ENCODE results near the gene ANKRD42.
A peak's percentile ranks its signal among the peaks of the same experiment; 100 is the strongest.
"Not testable (repeated sequence)": the region's sequence is repeated elsewhere in the genome, so short reads cannot be mapped to it uniquely, and the experiment has no call there.

Gene ANKRD42

GRCh38 chr11:83249445-83249844 lies 55.9 kb downstream of the ANKRD42 start:
- DNase-seq (ENCODE audit: low spot score), result no peak

- DNase-seq (ENCODE audit: low spot score), result peak; percentile 70
These were observed 56.6 kb downstream of the ANKRD42 start for GRCh38 chr11:83249972-83250593.

- no peak for DNase-seq (ENCODE audit: low spot score)
These were observed 58.8 kb downstream of the ANKRD42 start for GRCh38 chr11:83252266-83252665.

- DNase-seq (ENCODE audit: low spot score), result no peak
These were observed 59.4 kb downstream of the ANKRD42 start for GRCh38 chr11:83252941-83253340.

- no peak for DNase-seq (ENCODE audit: low spot score)
These were observed 61.9 kb downstream of the ANKRD42 start for GRCh38 chr11:83255366-83255765.

GRCh38 chr11:83256602-83257340 lies 63.3 kb downstream of the ANKRD42 start:
- no peak for DNase-seq (ENCODE audit: low spot score)

GRCh38 chr11:83257761-83258168 lies 64.3 kb downstream of the ANKRD42 start:
- DNase-seq (ENCODE audit: low spot score), result no peak

GRCh38 chr11:83259559-83259958 lies 66.0 kb downstream of the ANKRD42 start:
- no peak for DNase-seq (ENCODE audit: low spot score)

GRCh38 chr11:83265331-83265730 lies 71.8 kb downstream of the ANKRD42 start:
- no peak for DNase-seq (ENCODE audit: low spot score)

- DNase-seq (ENCODE audit: low spot score), result not testable (repeated sequence)
These were observed 75.6 kb downstream of the ANKRD42 start for GRCh38 chr11:83269080-83269479.

- DNase-seq (ENCODE audit: low spot score), result not testable (repeated sequence)
These were observed 78.2 kb downstream of the ANKRD42 start for GRCh38 chr11:83271734-83272133.

- no peak for DNase-seq (ENCODE audit: low spot score)
These were observed 79.1 kb downstream of the ANKRD42 start for GRCh38 chr11:83272627-83273026.

- no peak for DNase-seq (ENCODE audit: low spot score)
These were observed 82.6 kb downstream of the ANKRD42 start for GRCh38 chr11:83275888-83276641.

GRCh38 chr11:83278351-83278750 lies 84.8 kb downstream of the ANKRD42 start:
- no peak for DNase-seq (ENCODE audit: low spot score)

GRCh38 chr11:83280256-83280655 lies 86.7 kb downstream of the ANKRD42 start:
- DNase-seq (ENCODE audit: low spot score), result no peak

GRCh38 chr11:83282084-83282716 lies 88.7 kb downstream of the ANKRD42 start:
- no peak for DNase-seq (ENCODE audit: low spot score)

- no peak for DNase-seq (ENCODE audit: low spot score)
These were observed 91.1 kb downstream of the ANKRD42 start for GRCh38 chr11:83284501-83285150.

GRCh38 chr11:83285151-83285770 lies 91.7 kb downstream of the ANKRD42 start:
- DNase-seq (ENCODE audit: low spot score), result no peak

GRCh38 chr11:83285771-83286528 lies 92.4 kb downstream of the ANKRD42 start, which contains the start of gene CCDC90B:
CCDC90B (minus strand) TSS chr11:83286367; CDS start chr11:83285972, 395 bp downstream.
- peak; percentile 99 for DNase-seq (ENCODE audit: low spot score)

- DNase-seq (ENCODE audit: low spot score), result no peak
These were observed 94.1 kb downstream of the ANKRD42 start for GRCh38 chr11:83287631-83288030.
